ENCODE data around the gene ITGA2B.
A peak's percentile ranks its signal among the peaks of the same experiment; 100 is the strongest.
"Not testable (repeated sequence)": the region's sequence is repeated elsewhere in the genome, so short reads cannot be mapped to it uniquely, and the experiment has no call there.

The ITGA2B gene

GRCh38 chr17:44346064-44346844, 43.2 kb downstream of the ITGA2B start:
- Histone ChIP-seq H3K27ac (ENCODE audit: insufficient read depth, low read length, poor library complexity, severe bottlenecking) (peak overlapping the region; percentile 57), H3K9me3 (ENCODE audit: control insufficient read depth, low read length) (no peaks in the 10 kb centered on the region), H3K36me3 (ENCODE audit: control insufficient read depth, insufficient read depth, low read length) (no peaks in the 10 kb centered on the region), H3K27me3 (replicated peaks; ENCODE audit: control insufficient read depth, insufficient read depth, low read length, poor library complexity, severe bottlenecking) (no peaks in the 10 kb centered on the region), H3K4me1 (ENCODE audit: control insufficient read depth, insufficient read depth, low read length, poor library complexity, severe bottlenecking) (peaks cover 6% of the 10 kb centered on the region), H3K4me3 (ENCODE audit: insufficient read depth, low read depth, low read length, poor library complexity, severe bottlenecking) (peak overlapping the region; percentile 65)
- no peak for DNase-seq

- H3K27me3 ChIP-seq (replicated peaks; ENCODE audit: control insufficient read depth, insufficient read depth, low read length, poor library complexity, severe bottlenecking) = no peaks in the 10 kb centered on the region
- H3K4me1 ChIP-seq (ENCODE audit: control insufficient read depth, insufficient read depth, low read length, poor library complexity, severe bottlenecking) = peaks cover 6% of the 10 kb centered on the region
- H3K27ac ChIP-seq (ENCODE audit: insufficient read depth, low read length, poor library complexity, severe bottlenecking) = peak overlapping the region; percentile 57
- H3K4me3 ChIP-seq (ENCODE audit: insufficient read depth, low read depth, low read length, poor library complexity, severe bottlenecking) = peak overlapping the region; percentile 65
- no peaks in the 10 kb centered on the region for H3K36me3 ChIP-seq (ENCODE audit: control insufficient read depth, insufficient read depth, low read length)
- H3K9me3 ChIP-seq (ENCODE audit: control insufficient read depth, low read length) = no peaks in the 10 kb centered on the region
- DNase-seq = peak in 1 of 3 donors; percentile 26
These were observed 43.9 kb downstream of the ITGA2B start for GRCh38 chr17:44345454-44346026.

GRCh38 chr17:44344939-44345453, 44.5 kb downstream of the ITGA2B start, which contains the start of gene GRN:
Gene GRN, plus strand, starts transcription at chr17:44345302. Its CDS starts 3,863 bp downstream, at chr17:44349165.
- H3K9me3 ChIP-seq (ENCODE audit: control insufficient read depth, low read length) = no peaks in the 10 kb centered on the region
- peaks cover 6% of the 10 kb centered on the region for H3K4me1 ChIP-seq (ENCODE audit: control insufficient read depth, insufficient read depth, low read length, poor library complexity, severe bottlenecking)
- H3K27me3 ChIP-seq (replicated peaks; ENCODE audit: control insufficient read depth, insufficient read depth, low read length, poor library complexity, severe bottlenecking) = no peaks in the 10 kb centered on the region
- DNase-seq = peak; percentile 65 to 80 (median 76)
- H3K27ac ChIP-seq (ENCODE audit: insufficient read depth, low read length, poor library complexity, severe bottlenecking) = peak within 1 kb of the TSS; percentile 57
- H3K4me3 ChIP-seq (ENCODE audit: insufficient read depth, low read depth, low read length, poor library complexity, severe bottlenecking) = peak within 1 kb of the TSS; percentile 65
- no peaks in the 10 kb centered on the region for H3K36me3 ChIP-seq (ENCODE audit: control insufficient read depth, insufficient read depth, low read length)

GRCh38 chr17:44343510-44344209, 45.8 kb downstream of the ITGA2B start:
- Histone ChIP-seq H3K9me3 (ENCODE audit: control insufficient read depth, low read length) (no peaks in the 10 kb centered on the region), H3K4me3 (ENCODE audit: insufficient read depth, low read depth, low read length, poor library complexity, severe bottlenecking) (no peak overlapping the region), H3K27ac (ENCODE audit: insufficient read depth, low read length, poor library complexity, severe bottlenecking) (no peak overlapping the region), H3K36me3 (ENCODE audit: control insufficient read depth, insufficient read depth, low read length) (no peaks in the 10 kb centered on the region), H3K27me3 (replicated peaks; ENCODE audit: control insufficient read depth, insufficient read depth, low read length, poor library complexity, severe bottlenecking) (no peaks in the 10 kb centered on the region), H3K4me1 (ENCODE audit: control insufficient read depth, insufficient read depth, low read length, poor library complexity, severe bottlenecking) (peaks cover 6% of the 10 kb centered on the region)
- DNase-seq = no peak

GRCh38 chr17:44340553-44340952, 48.9 kb downstream of the ITGA2B start:
- H3K36me3 ChIP-seq (ENCODE audit: control insufficient read depth, insufficient read depth, low read length); H3K27ac ChIP-seq (ENCODE audit: insufficient read depth, low read length, poor library complexity, severe bottlenecking); DNase-seq; H3K4me1 ChIP-seq (ENCODE audit: control insufficient read depth, insufficient read depth, low read length, poor library complexity, severe bottlenecking); H3K9me3 ChIP-seq (ENCODE audit: control insufficient read depth, low read length); H3K27me3 ChIP-seq (replicated peaks; ENCODE audit: control insufficient read depth, insufficient read depth, low read length, poor library complexity, severe bottlenecking); H3K4me3 ChIP-seq (ENCODE audit: insufficient read depth, low read depth, low read length, poor library complexity, severe bottlenecking): not testable (repeated sequence)

GRCh38 chr17:44338702-44339101, 50.7 kb downstream of the ITGA2B start:
- H3K36me3 ChIP-seq (ENCODE audit: control insufficient read depth, insufficient read depth, low read length) = no peaks in the 10 kb centered on the region
- no peaks in the 10 kb centered on the region for H3K27me3 ChIP-seq (replicated peaks; ENCODE audit: control insufficient read depth, insufficient read depth, low read length, poor library complexity, severe bottlenecking)
- no peaks in the 10 kb centered on the region for H3K9me3 ChIP-seq (ENCODE audit: control insufficient read depth, low read length)
- H3K4me1 ChIP-seq (ENCODE audit: control insufficient read depth, insufficient read depth, low read length, poor library complexity, severe bottlenecking) = no peaks in the 10 kb centered on the region
- no peak for DNase-seq
- H3K4me3 ChIP-seq (ENCODE audit: insufficient read depth, low read depth, low read length, poor library complexity, severe bottlenecking) = no peak overlapping the region
- no peak overlapping the region for H3K27ac ChIP-seq (ENCODE audit: insufficient read depth, low read length, poor library complexity, severe bottlenecking)

- H3K27ac ChIP-seq (ENCODE audit: insufficient read depth, low read length, poor library complexity, severe bottlenecking) = no peak overlapping the region
- no peak for DNase-seq
- peaks cover 5% of the 10 kb centered on the region for H3K4me1 ChIP-seq (ENCODE audit: control insufficient read depth, insufficient read depth, low read length, poor library complexity, severe bottlenecking)
- H3K4me3 ChIP-seq (ENCODE audit: insufficient read depth, low read depth, low read length, poor library complexity, severe bottlenecking) = no peak overlapping the region
- H3K36me3 ChIP-seq (ENCODE audit: control insufficient read depth, insufficient read depth, low read length) = no peaks in the 10 kb centered on the region
- H3K9me3 ChIP-seq (ENCODE audit: control insufficient read depth, low read length) = no peaks in the 10 kb centered on the region
- no peaks in the 10 kb centered on the region for H3K27me3 ChIP-seq (replicated peaks; ENCODE audit: control insufficient read depth, insufficient read depth, low read length, poor library complexity, severe bottlenecking)
These were observed 53.5 kb downstream of the ITGA2B start for GRCh38 chr17:44335968-44336367.

GRCh38 chr17:44335564-44335963, 53.9 kb downstream of the ITGA2B start:
- H3K27ac ChIP-seq (ENCODE audit: insufficient read depth, low read length, poor library complexity, severe bottlenecking) = no peak overlapping the region
- no peak overlapping the region for H3K4me3 ChIP-seq (ENCODE audit: insufficient read depth, low read depth, low read length, poor library complexity, severe bottlenecking)
- H3K27me3 ChIP-seq (replicated peaks; ENCODE audit: control insufficient read depth, insufficient read depth, low read length, poor library complexity, severe bottlenecking) = no peaks in the 10 kb centered on the region
- H3K9me3 ChIP-seq (ENCODE audit: control insufficient read depth, low read length) = no peaks in the 10 kb centered on the region
- no peak for DNase-seq
- peaks cover 5% of the 10 kb centered on the region for H3K4me1 ChIP-seq (ENCODE audit: control insufficient read depth, insufficient read depth, low read length, poor library complexity, severe bottlenecking)
- no peaks in the 10 kb centered on the region for H3K36me3 ChIP-seq (ENCODE audit: control insufficient read depth, insufficient read depth, low read length)

- H3K4me3 ChIP-seq (ENCODE audit: insufficient read depth, low read depth, low read length, poor library complexity, severe bottlenecking) = no peak overlapping the region
These were observed 54.7 kb downstream of the ITGA2B start for GRCh38 chr17:44334727-44335126.

GRCh38 chr17:44334315-44334714, 55.1 kb downstream of the ITGA2B start:
- no peak for DNase-seq
- H3K27me3 ChIP-seq (replicated peaks; ENCODE audit: control insufficient read depth, insufficient read depth, low read length, poor library complexity, severe bottlenecking) = no peaks in the 10 kb centered on the region
- H3K36me3 ChIP-seq (ENCODE audit: control insufficient read depth, insufficient read depth, low read length) = no peaks in the 10 kb centered on the region
- no peak overlapping the region for H3K27ac ChIP-seq (ENCODE audit: insufficient read depth, low read length, poor library complexity, severe bottlenecking)
- H3K4me3 ChIP-seq (ENCODE audit: insufficient read depth, low read depth, low read length, poor library complexity, severe bottlenecking) = no peak overlapping the region
- no peaks in the 10 kb centered on the region for H3K9me3 ChIP-seq (ENCODE audit: control insufficient read depth, low read length)
- H3K4me1 ChIP-seq (ENCODE audit: control insufficient read depth, insufficient read depth, low read length, poor library complexity, severe bottlenecking) = peaks cover 5% of the 10 kb centered on the region

More at GRCh38 chr17:44334727-44335126, 54.7 kb downstream of the ITGA2B start:
- no peaks in the 10 kb centered on the region for H3K27me3 ChIP-seq (replicated peaks; ENCODE audit: control insufficient read depth, insufficient read depth, low read length, poor library complexity, severe bottlenecking)
- DNase-seq = no peak
- no peak overlapping the region for H3K27ac ChIP-seq (ENCODE audit: insufficient read depth, low read length, poor library complexity, severe bottlenecking)
- H3K4me1 ChIP-seq (ENCODE audit: control insufficient read depth, insufficient read depth, low read length, poor library complexity, severe bottlenecking) = peaks cover 5% of the 10 kb centered on the region
- H3K9me3 ChIP-seq (ENCODE audit: control insufficient read depth, low read length) = no peaks in the 10 kb centered on the region
- H3K36me3 ChIP-seq (ENCODE audit: control insufficient read depth, insufficient read depth, low read length) = no peaks in the 10 kb centered on the region
